ENCODE measurements around the gene GHRL. TPM values are rescaled to one million over a fixed set of nuclear protein-coding genes. Genes with fewer than 3 reads are reported as not detected.

GHRL gene
- total RNA-seq, 1 experiment from 2014 or later, result not detected

GRCh38 chr3:10340476-10340875 is 47.7 kb upstream of the GHRL start:
- ChIA-PET CTCF (no interaction called here), POLR2A (no interaction called here)
- no peak overlapping the region for H3K27ac ChIP-seq (ENCODE audit: low read length)
- TF ChIP-seq SIN3A (IDR thresholded peaks at IDR 0.05; ENCODE audit: borderline replicate concordance, insufficient read depth, low read depth, low read length), result no peak
- no peak for TF ChIP-seq CTCF (IDR thresholded peaks at IDR 0.05)
- TF ChIP-seq TCF7L2 (IDR thresholded peaks at IDR 0.05; ENCODE audit: low read depth, low read length), result no peak
- TF ChIP-seq REST (IDR thresholded peaks at IDR 0.05; ENCODE audit: insufficient read depth in 1 of 2, low read depth in 2 of 2, low read length in 1 of 2), result no peak
- TF ChIP-seq POLR2AphosphoS5 (IDR thresholded peaks at IDR 0.05; ENCODE audit: low read depth, low read length), result no peak
- H3K4me1 ChIP-seq (ENCODE audit: control insufficient read depth, insufficient read depth, low read length), result no peaks in the 10 kb centered on the region
- intact Hi-C loops (cut with micrococcal nuclease; ENCODE audit: unreplicated experiment) (no loop called here), in situ Hi-C loops (cut with HindIII; ENCODE audit: low pct_unique_long_range_greater_than_20kb, low sequenced_read_pairs) (no loop called here)
- H3K27me3 ChIP-seq (ENCODE audit: control insufficient read depth, insufficient read depth, low read length), result no peaks in the 10 kb centered on the region
- no peaks in the 10 kb centered on the region for H3K36me3 ChIP-seq (ENCODE audit: control insufficient read depth, insufficient read depth, low read length)
- DNase-seq (ENCODE audit: low read depth, low spot score), result no peak
- BruUV-seq (replicated peaks), result no TSS peak
- no peaks in the 10 kb centered on the region for H3K9me3 ChIP-seq (ENCODE audit: control insufficient read depth, insufficient read depth, low read depth, low read length)
- no peak for ATAC-seq
- H3K4me3 ChIP-seq (ENCODE audit: low read depth in 2 of 2, low read length in 2 of 2), result no peak overlapping the region

GRCh38 chr3:10340046-10340445 is 47.3 kb upstream of the GHRL start:
- no peak overlapping the region for H3K4me3 ChIP-seq (ENCODE audit: low read depth in 2 of 2, low read length in 2 of 2)
- no peaks in the 10 kb centered on the region for H3K9me3 ChIP-seq (ENCODE audit: control insufficient read depth, insufficient read depth, low read depth, low read length)
- H3K4me1 ChIP-seq (ENCODE audit: control insufficient read depth, insufficient read depth, low read length), result no peaks in the 10 kb centered on the region
- ATAC-seq, result no peak
- no peak for DNase-seq (ENCODE audit: low read depth, low spot score)
- in situ Hi-C loops (cut with HindIII; ENCODE audit: low pct_unique_long_range_greater_than_20kb, low sequenced_read_pairs) (no loop called here), intact Hi-C loops (cut with micrococcal nuclease; ENCODE audit: unreplicated experiment) (no loop called here)
- TF ChIP-seq POLR2AphosphoS5 (IDR thresholded peaks at IDR 0.05; ENCODE audit: low read depth, low read length) (no peak), TCF7L2 (IDR thresholded peaks at IDR 0.05; ENCODE audit: low read depth, low read length) (no peak), SIN3A (IDR thresholded peaks at IDR 0.05; ENCODE audit: borderline replicate concordance, insufficient read depth, low read depth, low read length) (no peak), REST (IDR thresholded peaks at IDR 0.05; ENCODE audit: insufficient read depth in 1 of 2, low read depth in 2 of 2, low read length in 1 of 2) (no peak), CTCF (IDR thresholded peaks at IDR 0.05) (no peak)
- BruUV-seq (replicated peaks), result no TSS peak
- ChIA-PET CTCF (no interaction called here), POLR2A (no interaction called here)
- H3K36me3 ChIP-seq (ENCODE audit: control insufficient read depth, insufficient read depth, low read length), result no peaks in the 10 kb centered on the region
- no peak overlapping the region for H3K27ac ChIP-seq (ENCODE audit: low read length)
- no peaks in the 10 kb centered on the region for H3K27me3 ChIP-seq (ENCODE audit: control insufficient read depth, insufficient read depth, low read length)

Measured in Panc1 (cell line).